ENCODE results near the gene RBM15B.

DNA sequence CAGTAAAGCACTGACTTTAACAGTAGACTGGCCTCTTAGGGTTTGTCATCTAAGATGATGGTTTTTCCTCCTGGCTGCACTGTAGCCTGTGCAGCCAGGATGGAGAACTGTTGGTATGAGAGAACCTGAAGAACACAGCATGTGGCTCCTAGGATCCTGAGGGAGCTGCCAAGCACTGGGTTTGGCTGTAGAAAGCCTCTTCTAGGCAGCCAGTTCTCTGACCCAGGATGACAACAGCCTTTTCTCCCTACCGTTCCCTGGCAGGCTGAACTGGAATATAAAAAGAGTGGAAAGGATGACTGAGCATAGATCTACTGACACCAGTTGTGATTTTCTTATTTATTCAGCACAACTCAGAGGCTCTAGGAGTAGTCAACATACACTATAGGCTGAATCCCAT, 40.3 kb upstream of the RBM15B start:
- TF ChIP-seq CTCF (IDR thresholded peaks at IDR 0.05) (no peak), REST (IDR thresholded peaks at IDR 0.05; ENCODE audit: insufficient read depth in 1 of 2, low read depth in 2 of 2, low read length in 1 of 2) (no peak), POLR2AphosphoS5 (IDR thresholded peaks at IDR 0.05; ENCODE audit: low read depth, low read length) (no peak), SIN3A (IDR thresholded peaks at IDR 0.05; ENCODE audit: borderline replicate concordance, insufficient read depth, low read depth, low read length) (no peak)

Data from Panc1 (cell line).